ENCODE data around the gene PLCL2.

PLCL2 gene

GRCh38 chr3:16883723-16884083 is 1.1 kb upstream of the PLCL2 start:
- Histone ChIP-seq H3K9me3 (ENCODE audit: low read depth, low read length) (no peaks in the 10 kb centered on the region), H3K4me3 (no peak overlapping the region), H3K36me3 (ENCODE audit: insufficient read depth, low read length) (no peaks in the 10 kb centered on the region), H3K9ac (ENCODE audit: insufficient read length) (no peak overlapping the region), H3K27ac (no peak overlapping the region)
- DNase-seq (ENCODE audit: low read depth, low spot score), result no peak
- TF ChIP-seq FOXP2 (optimal IDR thresholded peaks at IDR 0.05; ENCODE audit: control extremely low read depth, extremely low read length, insufficient read depth), result no peak
- no peak for TF ChIP-seq EZH2 (IDR thresholded peaks at IDR 0.05)
- no peak for TF ChIP-seq POLR2AphosphoS5 (IDR thresholded peaks at IDR 0.05; ENCODE audit: borderline replicate concordance, low read depth, low read length)

GRCh38 chr3:16884084-16884747 is 539 bp upstream of the PLCL2 start:
- Histone ChIP-seq H3K9ac (ENCODE audit: insufficient read length) (no peak overlapping the region), H3K4me3 (peak overlapping the region; percentile 59), H3K9me3 (ENCODE audit: low read depth, low read length) (no peaks in the 10 kb centered on the region), H3K27ac (no peak overlapping the region), H3K36me3 (ENCODE audit: insufficient read depth, low read length) (no peaks in the 10 kb centered on the region)
- no peak for DNase-seq (ENCODE audit: low read depth, low spot score)
- no peak for TF ChIP-seq EZH2 (IDR thresholded peaks at IDR 0.05)
- no peak for TF ChIP-seq FOXP2 (optimal IDR thresholded peaks at IDR 0.05; ENCODE audit: control extremely low read depth, extremely low read length, insufficient read depth)
- no peak for TF ChIP-seq POLR2AphosphoS5 (IDR thresholded peaks at IDR 0.05; ENCODE audit: borderline replicate concordance, low read depth, low read length)

- no peak for DNase-seq (ENCODE audit: low read depth, low spot score)
- Histone ChIP-seq H3K9me3 (ENCODE audit: low read depth, low read length) (no peaks in the 10 kb centered on the region), H3K27ac (no peak overlapping the region), H3K9ac (ENCODE audit: insufficient read length) (no peak overlapping the region), H3K4me3 (no peak overlapping the region), H3K36me3 (ENCODE audit: insufficient read depth, low read length) (no peaks in the 10 kb centered on the region)
- TF ChIP-seq POLR2AphosphoS5 (IDR thresholded peaks at IDR 0.05; ENCODE audit: borderline replicate concordance, low read depth, low read length) (no peak), EZH2 (IDR thresholded peaks at IDR 0.05) (no peak), FOXP2 (optimal IDR thresholded peaks at IDR 0.05; ENCODE audit: control extremely low read depth, extremely low read length, insufficient read depth) (no peak)
Observed at GRCh38 chr3:16885593-16886302, 993 bp downstream of the PLCL2 start.

- no peaks in the 10 kb centered on the region for H3K9me3 ChIP-seq (ENCODE audit: low read depth, low read length)
- H3K36me3 ChIP-seq (ENCODE audit: insufficient read depth, low read length), result no peaks in the 10 kb centered on the region
- DNase-seq (ENCODE audit: low read depth, low spot score), result no peak
- H3K9ac ChIP-seq (ENCODE audit: insufficient read length), result no peak overlapping the region
- TF ChIP-seq EZH2 (IDR thresholded peaks at IDR 0.05) (no peak), POLR2AphosphoS5 (IDR thresholded peaks at IDR 0.05; ENCODE audit: borderline replicate concordance, low read depth, low read length) (no peak)
- H3K27ac ChIP-seq, result no peak overlapping the region
- no peak overlapping the region for H3K4me3 ChIP-seq
Observed at GRCh38 chr3:16886303-16886683, 1.5 kb downstream of the PLCL2 start.

- Histone ChIP-seq H3K9ac (ENCODE audit: insufficient read length) (no peak overlapping the region), H3K9me3 (ENCODE audit: low read depth, low read length) (no peaks in the 10 kb centered on the region), H3K4me3 (no peak overlapping the region), H3K27ac (no peak overlapping the region), H3K36me3 (ENCODE audit: insufficient read depth, low read length) (no peaks in the 10 kb centered on the region)
- no peak for DNase-seq (ENCODE audit: low read depth, low spot score)
- TF ChIP-seq EZH2 (IDR thresholded peaks at IDR 0.05) (no peak), POLR2AphosphoS5 (IDR thresholded peaks at IDR 0.05; ENCODE audit: borderline replicate concordance, low read depth, low read length) (no peak), FOXP2 (optimal IDR thresholded peaks at IDR 0.05; ENCODE audit: control extremely low read depth, extremely low read length, insufficient read depth) (no peak)
Observed at GRCh38 chr3:16887130-16887529, 2.4 kb downstream of the PLCL2 start.

GRCh38 chr3:16888356-16888755 is 3.6 kb downstream of the PLCL2 start:
- Histone ChIP-seq H3K9ac (ENCODE audit: insufficient read length) (no peak overlapping the region), H3K4me3 (no peak overlapping the region), H3K27ac (no peak overlapping the region), H3K36me3 (ENCODE audit: insufficient read depth, low read length) (no peaks in the 10 kb centered on the region), H3K9me3 (ENCODE audit: low read depth, low read length) (no peaks in the 10 kb centered on the region)
- TF ChIP-seq FOXP2 (optimal IDR thresholded peaks at IDR 0.05; ENCODE audit: control extremely low read depth, extremely low read length, insufficient read depth), result no peak
- TF ChIP-seq POLR2AphosphoS5 (IDR thresholded peaks at IDR 0.05; ENCODE audit: borderline replicate concordance, low read depth, low read length), result no peak
- no peak for TF ChIP-seq EZH2 (IDR thresholded peaks at IDR 0.05)
- DNase-seq (ENCODE audit: low read depth, low spot score), result no peak

GRCh38 chr3:16888785-16889607 is 4.2 kb downstream of the PLCL2 start:
- no peak for DNase-seq (ENCODE audit: low read depth, low spot score)
- Histone ChIP-seq H3K9me3 (ENCODE audit: low read depth, low read length) (no peaks in the 10 kb centered on the region), H3K4me3 (no peak overlapping the region), H3K27ac (no peak overlapping the region), H3K36me3 (ENCODE audit: insufficient read depth, low read length) (no peaks in the 10 kb centered on the region), H3K9ac (ENCODE audit: insufficient read length) (no peak overlapping the region)
- TF ChIP-seq POLR2AphosphoS5 (IDR thresholded peaks at IDR 0.05; ENCODE audit: borderline replicate concordance, low read depth, low read length) (no peak), EZH2 (IDR thresholded peaks at IDR 0.05) (no peak), FOXP2 (optimal IDR thresholded peaks at IDR 0.05; ENCODE audit: control extremely low read depth, extremely low read length, insufficient read depth) (no peak)

- Histone ChIP-seq H3K9me3 (ENCODE audit: low read depth, low read length) (no peaks in the 10 kb centered on the region), H3K27ac (no peak overlapping the region), H3K9ac (ENCODE audit: insufficient read length) (no peak overlapping the region), H3K36me3 (ENCODE audit: insufficient read depth, low read length) (no peaks in the 10 kb centered on the region), H3K4me3 (no peak overlapping the region)
- no peak for DNase-seq (ENCODE audit: low read depth, low spot score)
- TF ChIP-seq FOXP2 (optimal IDR thresholded peaks at IDR 0.05; ENCODE audit: control extremely low read depth, extremely low read length, insufficient read depth) (no peak), EZH2 (IDR thresholded peaks at IDR 0.05) (no peak), POLR2AphosphoS5 (IDR thresholded peaks at IDR 0.05; ENCODE audit: borderline replicate concordance, low read depth, low read length) (no peak)
Observed at GRCh38 chr3:16890597-16891333, 6.0 kb downstream of the PLCL2 start.

Measured in SK-N-MC (cell line).